ENCODE measurements around the gene NCR2.

DNA sequence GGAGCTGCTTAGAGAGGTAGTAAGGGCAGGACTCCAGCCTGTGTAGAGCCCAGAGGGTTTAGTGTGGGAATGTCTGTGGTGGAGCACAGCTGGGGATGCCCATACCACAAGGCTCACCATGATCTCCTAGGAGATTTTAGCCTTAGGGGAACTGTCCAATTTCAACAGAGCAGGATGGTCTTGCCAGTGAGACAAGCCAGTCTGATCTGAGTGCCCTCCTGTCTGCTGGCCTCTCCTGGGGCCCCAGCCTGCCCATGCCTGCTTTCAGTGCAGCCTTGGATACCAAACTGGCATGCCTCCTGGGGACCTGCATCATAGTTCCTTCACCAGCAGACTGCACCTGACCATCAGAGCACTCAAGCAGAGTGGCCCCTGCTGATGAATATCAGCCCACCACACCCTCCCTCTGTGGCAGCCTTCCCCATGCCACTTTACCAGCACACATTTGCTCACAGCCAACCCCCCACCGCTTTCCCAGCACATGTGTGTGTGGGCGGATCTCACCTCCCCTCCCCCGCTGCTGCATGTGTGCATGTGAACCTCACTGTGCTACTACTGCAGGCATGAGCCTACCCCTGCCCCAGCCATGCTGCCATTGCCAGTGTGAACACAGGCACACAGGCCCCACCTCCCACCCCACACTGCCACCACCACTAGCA, 41.1 kb upstream of the NCR2 start:
- TF ChIP-seq, protein P1, sequence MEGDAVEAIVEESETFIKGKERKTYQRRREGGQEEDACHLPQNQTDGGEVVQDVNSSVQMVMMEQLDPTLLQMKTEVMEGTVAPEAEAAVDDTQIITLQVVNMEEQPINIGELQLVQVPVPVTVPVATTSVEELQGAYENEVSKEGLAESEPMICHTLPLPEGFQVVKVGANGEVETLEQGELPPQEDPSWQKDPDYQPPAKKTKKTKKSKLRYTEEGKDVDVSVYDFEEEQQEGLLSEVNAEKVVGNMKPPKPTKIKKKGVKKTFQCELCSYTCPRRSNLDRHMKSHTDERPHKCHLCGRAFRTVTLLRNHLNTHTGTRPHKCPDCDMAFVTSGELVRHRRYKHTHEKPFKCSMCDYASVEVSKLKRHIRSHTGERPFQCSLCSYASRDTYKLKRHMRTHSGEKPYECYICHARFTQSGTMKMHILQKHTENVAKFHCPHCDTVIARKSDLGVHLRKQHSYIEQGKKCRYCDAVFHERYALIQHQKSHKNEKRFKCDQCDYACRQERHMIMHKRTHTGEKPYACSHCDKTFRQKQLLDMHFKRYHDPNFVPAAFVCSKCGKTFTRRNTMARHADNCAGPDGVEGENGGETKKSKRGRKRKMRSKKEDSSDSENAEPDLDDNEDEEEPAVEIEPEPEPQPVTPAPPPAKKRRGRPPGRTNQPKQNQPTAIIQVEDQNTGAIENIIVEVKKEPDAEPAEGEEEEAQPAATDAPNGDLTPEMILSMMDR (IDR thresholded peaks at IDR 0.05 in 8 of 11, conservative IDR thresholded peaks at IDR 0.05 in 3 of 11), result no peak
- TF ChIP-seq POLR2A (IDR thresholded peaks at IDR 0.05), result no peak
- TF ChIP-seq POLR2AphosphoS5 (IDR thresholded peaks at IDR 0.05), result no peak

Data from spleen (tissue), 7 donors.